Parathyroid adenoma (tissue), 2 donors: ENCODE measurements around the gene PRDM10.

Experiments
- H2AFZ ChIP-seq: fragments of 300-600 bp; sonication (generic); one replicate; pipeline ENCODE4 v1.7.0; 2017; ENCODE audit warnings: antibody characterized with exemption, mild to moderate bottlenecking
- H3K27ac ChIP-seq: fragments of 300-600 bp; sonication (generic); one replicate; pipeline ENCODE4 v1.7.0; 2017
- H3K27me3 ChIP-seq: fragments of 300-600 bp; sonication (generic); one replicate; pipeline ENCODE4 v1.7.0; 2017; ENCODE audit warnings: low read length; ENCODE audit not compliant: control insufficient read depth, insufficient read depth
- H3K36me3 ChIP-seq: fragments of 300-600 bp; sonication (generic); one replicate; pipeline ENCODE4 v1.7.0; 2017; ENCODE audit warnings: low read length; ENCODE audit not compliant: control insufficient read depth, insufficient read depth
- H3K4me1 ChIP-seq: fragments of 300-600 bp; sonication (generic); one replicate; pipeline ENCODE4 v1.7.0; 2017; ENCODE audit warnings: control low read depth
- H3K4me2 ChIP-seq: fragments of 300-600 bp; sonication (generic); one replicate; pipeline ENCODE4 v1.7.0; 2017; ENCODE audit warnings: low read length
- H3K4me3 ChIP-seq: fragments of 300-600 bp; sonication (generic); one replicate; pipeline ENCODE4 v1.7.0; 2017; ENCODE audit warnings: low read depth, low read length
- H3K79me2 ChIP-seq: fragments of 300-600 bp; sonication (generic); one replicate; pipeline ENCODE4 v1.7.0; 2017; ENCODE audit warnings: control low read depth
- H3K9ac ChIP-seq: fragments of 300-600 bp; sonication (generic); one replicate; pipeline ENCODE4 v1.7.0; 2017; ENCODE audit warnings: mild to moderate bottlenecking
- H3K9me3 ChIP-seq: fragments of 300-600 bp; sonication (generic); one replicate; pipeline ENCODE4 v1.7.0; 2017; ENCODE audit warnings: low read length; ENCODE audit not compliant: control insufficient read depth
- TF ChIP-seq, protein P1 (sequence below): fragments of 300-600 bp; sonication (generic); IDR thresholded peaks from one replicate; pipeline ENCODE4 v1.7.0; 2017; ENCODE audit warnings: antibody characterized with exemption, mild to moderate bottlenecking
- donor health status: primary hyperparathyroidism.

Gene PRDM10

DNA sequence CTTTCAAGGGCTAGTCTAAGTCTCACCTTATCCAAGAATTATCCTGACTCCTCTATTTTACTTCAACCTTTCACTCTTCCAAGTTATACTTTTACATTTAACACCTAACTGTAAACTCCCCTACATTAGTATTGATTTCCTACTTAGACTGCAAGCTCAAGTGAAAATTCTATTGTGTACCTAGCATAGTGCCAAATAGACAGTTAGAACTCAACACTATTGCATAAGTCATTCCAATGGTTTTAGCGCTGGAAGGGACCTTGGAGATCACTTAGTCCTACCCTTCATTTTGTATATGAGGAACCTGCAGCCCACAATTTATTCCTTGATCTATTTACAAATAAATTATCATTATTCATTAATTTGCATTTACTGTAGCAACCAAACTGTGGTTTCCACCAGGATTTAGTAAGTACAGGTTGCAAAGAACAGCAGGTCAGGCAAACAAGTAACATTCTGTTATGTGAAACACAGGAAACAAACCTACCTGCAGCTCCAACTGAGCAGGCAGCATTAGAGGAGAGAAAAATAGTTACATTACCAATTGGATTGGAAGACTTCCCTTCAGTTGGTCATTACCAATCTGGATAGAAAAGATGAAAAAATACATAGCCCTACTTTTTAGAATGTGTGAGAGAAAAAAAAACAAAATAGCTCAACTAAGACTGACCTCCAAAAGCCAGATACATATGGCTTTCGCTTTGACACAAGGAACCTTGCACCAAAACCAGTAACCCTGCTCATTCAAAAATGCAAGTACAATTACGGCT lies 73.5 kb downstream of the PRDM10 start:
- TF ChIP-seq, protein P1, sequence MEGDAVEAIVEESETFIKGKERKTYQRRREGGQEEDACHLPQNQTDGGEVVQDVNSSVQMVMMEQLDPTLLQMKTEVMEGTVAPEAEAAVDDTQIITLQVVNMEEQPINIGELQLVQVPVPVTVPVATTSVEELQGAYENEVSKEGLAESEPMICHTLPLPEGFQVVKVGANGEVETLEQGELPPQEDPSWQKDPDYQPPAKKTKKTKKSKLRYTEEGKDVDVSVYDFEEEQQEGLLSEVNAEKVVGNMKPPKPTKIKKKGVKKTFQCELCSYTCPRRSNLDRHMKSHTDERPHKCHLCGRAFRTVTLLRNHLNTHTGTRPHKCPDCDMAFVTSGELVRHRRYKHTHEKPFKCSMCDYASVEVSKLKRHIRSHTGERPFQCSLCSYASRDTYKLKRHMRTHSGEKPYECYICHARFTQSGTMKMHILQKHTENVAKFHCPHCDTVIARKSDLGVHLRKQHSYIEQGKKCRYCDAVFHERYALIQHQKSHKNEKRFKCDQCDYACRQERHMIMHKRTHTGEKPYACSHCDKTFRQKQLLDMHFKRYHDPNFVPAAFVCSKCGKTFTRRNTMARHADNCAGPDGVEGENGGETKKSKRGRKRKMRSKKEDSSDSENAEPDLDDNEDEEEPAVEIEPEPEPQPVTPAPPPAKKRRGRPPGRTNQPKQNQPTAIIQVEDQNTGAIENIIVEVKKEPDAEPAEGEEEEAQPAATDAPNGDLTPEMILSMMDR, result no peak
- no peak overlapping the region for H3K4me2 ChIP-seq
- no peak overlapping the region for H3K27ac ChIP-seq
- H3K79me2 ChIP-seq, result no peaks in the 10 kb centered on the region
- no peak overlapping the region for H3K4me3 ChIP-seq
- H2AFZ ChIP-seq, result no peak overlapping the region
- no peaks in the 10 kb centered on the region for H3K36me3 ChIP-seq
- H3K9ac ChIP-seq, result no peak overlapping the region
- no peaks in the 10 kb centered on the region for H3K27me3 ChIP-seq
- no peaks in the 10 kb centered on the region for H3K9me3 ChIP-seq
- no peaks in the 10 kb centered on the region for H3K4me1 ChIP-seq

GRCh38 chr11:129922674-129923073 lies 80.0 kb downstream of the PRDM10 start:
- Histone ChIP-seq H3K4me1 (no peaks in the 10 kb centered on the region), H3K4me2 (no peak overlapping the region), H3K9me3 (no peaks in the 10 kb centered on the region), H3K36me3 (no peaks in the 10 kb centered on the region), H3K27ac (no peak overlapping the region), H2AFZ (no peak overlapping the region), H3K27me3 (no peaks in the 10 kb centered on the region), H3K9ac (no peak overlapping the region), H3K4me3 (no peak overlapping the region), H3K79me2 (no peaks in the 10 kb centered on the region)
- TF ChIP-seq, protein P1, result no peak

GRCh38 chr11:129918361-129918760 lies 84.3 kb downstream of the PRDM10 start:
- Histone ChIP-seq H3K36me3 (no peaks in the 10 kb centered on the region), H3K9me3 (no peaks in the 10 kb centered on the region), H3K27ac (no peak overlapping the region), H3K4me2 (no peak overlapping the region), H3K4me3 (no peak overlapping the region), H3K79me2 (no peaks in the 10 kb centered on the region), H3K27me3 (no peaks in the 10 kb centered on the region), H3K9ac (no peak overlapping the region), H3K4me1 (no peaks in the 10 kb centered on the region), H2AFZ (no peak overlapping the region)
- TF ChIP-seq, protein P1, result no peak

- TF ChIP-seq, protein P1, result no peak
- Histone ChIP-seq H3K9me3 (no peaks in the 10 kb centered on the region), H3K9ac (no peak overlapping the region), H3K4me3 (no peak overlapping the region), H3K4me1 (no peaks in the 10 kb centered on the region), H3K36me3 (no peaks in the 10 kb centered on the region), H3K27me3 (no peaks in the 10 kb centered on the region), H3K4me2 (no peak overlapping the region), H3K27ac (no peak overlapping the region), H3K79me2 (no peaks in the 10 kb centered on the region), H2AFZ (no peak overlapping the region)
These were observed 85.4 kb downstream of the PRDM10 start for GRCh38 chr11:129917231-129917630.

- H3K36me3 ChIP-seq, result no peaks in the 10 kb centered on the region
- no peaks in the 10 kb centered on the region for H3K4me1 ChIP-seq
- no peak overlapping the region for H3K4me3 ChIP-seq
- no peak overlapping the region for H3K4me2 ChIP-seq
- H3K9me3 ChIP-seq, result no peaks in the 10 kb centered on the region
- no peaks in the 10 kb centered on the region for H3K79me2 ChIP-seq
- TF ChIP-seq, protein P1, result no peak
- no peak overlapping the region for H2AFZ ChIP-seq
- no peaks in the 10 kb centered on the region for H3K27me3 ChIP-seq
- no peak overlapping the region for H3K27ac ChIP-seq
- H3K9ac ChIP-seq, result no peak overlapping the region
These were observed 91.3 kb downstream of the PRDM10 start for GRCh38 chr11:129911298-129911697.
